Midbrain (tissue), 1 donor: ENCODE measurements around the gene KRTAP12-4.
"Not testable (repeated sequence)": the region's sequence is repeated elsewhere in the genome, so short reads cannot be mapped to it uniquely, and the experiment has no call there.

ENCODE experiments used
- DNase-seq: peaks from one replicate; lab custom pipeline; 2025; lab: John Stamatoyannopoulos, UW

Gene KRTAP12-4

GRCh38 chr21:44686843-44687561 is 32.5 kb upstream of the KRTAP12-4 start:
- no peak for DNase-seq

GRCh38 chr21:44686000-44686781 is 31.7 kb upstream of the KRTAP12-4 start:
- no peak for DNase-seq

- not testable (repeated sequence) for DNase-seq
These were observed 30.6 kb upstream of the KRTAP12-4 start for GRCh38 chr21:44685050-44685449.

GRCh38 chr21:44684483-44684882 is 30.0 kb upstream of the KRTAP12-4 start:
- no peak for DNase-seq

GRCh38 chr21:44684077-44684476 is 29.6 kb upstream of the KRTAP12-4 start:
- DNase-seq = no peak

GRCh38 chr21:44682580-44683151 is 28.2 kb upstream of the KRTAP12-4 start:
- DNase-seq = no peak

- no peak for DNase-seq
These were observed 27.6 kb upstream of the KRTAP12-4 start, which contains the start of gene KRTAP12-1 for GRCh38 chr21:44681861-44682579. KRTAP12-1 (minus strand) TSS chr21:44682163; CDS start chr21:44682123, 40 bp downstream.

GRCh38 chr21:44681152-44681551 is 26.7 kb upstream of the KRTAP12-4 start:
- no peak for DNase-seq

GRCh38 chr21:44677881-44678280 is 23.4 kb upstream of the KRTAP12-4 start:
- no peak for DNase-seq

GRCh38 chr21:44671911-44672310 is 17.5 kb upstream of the KRTAP12-4 start:
- no peak for DNase-seq

- DNase-seq = no peak
These were observed 16.4 kb upstream of the KRTAP12-4 start for GRCh38 chr21:44670642-44671432.

GRCh38 chr21:44667612-44668011 is 13.2 kb upstream of the KRTAP12-4 start:
- DNase-seq = no peak

- no peak for DNase-seq
These were observed 12.2 kb upstream of the KRTAP12-4 start, which contains the start of gene KRTAP12-2 for GRCh38 chr21:44666401-44667320. KRTAP12-2 (minus strand) TSS chr21:44666927; CDS start chr21:44666886, 41 bp downstream.

GRCh38 chr21:44664691-44665090 is 10.2 kb upstream of the KRTAP12-4 start:
- DNase-seq = no peak

GRCh38 chr21:44661567-44661966 is 7.1 kb upstream of the KRTAP12-4 start:
- not testable (repeated sequence) for DNase-seq

- no peak for DNase-seq
These were observed 4.6 kb upstream of the KRTAP12-4 start for GRCh38 chr21:44658913-44659595.

GRCh38 chr21:44658541-44658910 is 4.1 kb upstream of the KRTAP12-4 start:
- DNase-seq = no peak

GRCh38 chr21:44657635-44658540 is 3.4 kb upstream of the KRTAP12-4 start, which contains the start of gene KRTAP12-3:
KRTAP12-3 (plus strand) TSS chr21:44657932; CDS start chr21:44657980, 48 bp downstream.
- no peak for DNase-seq
